Measurements from ENCODE around the gene COG4. TPM values are rescaled to one million over a fixed set of nuclear protein-coding genes. Genes with fewer than 3 reads are reported as not detected.

COG4 gene
- total RNA-seq, 1 experiment from 2014 or later, result 54.2 TPM

GRCh38 chr16:70552675-70553074, 29.3 kb upstream of the COG4 start:
- ATAC-seq, result no peak
- Histone ChIP-seq H3K27me3 (ENCODE audit: insufficient read depth, low read length) (no peaks in the 10 kb centered on the region), H4K20me1 (ENCODE audit: insufficient read depth) (peaks cover 20% of the 10 kb centered on the region; the same call in 1 of the 2 replicates), H3K79me2 (ENCODE audit: insufficient read depth, low read length) (peaks cover 100% of the 10 kb centered on the region), H3K27ac (ENCODE audit: low read depth, low read length) (no peak overlapping the region), H3K4me3 (replicated peaks in 1 of 2; ENCODE audit: low read depth in 1 of 2, low read length in 2 of 2) (no peak overlapping the region), H2AFZ (ENCODE audit: low read depth, low read length, poor library complexity, severe bottlenecking) (no peak overlapping the region), H3K9me3 (ENCODE audit: control insufficient read depth in 1 of 2, insufficient read depth in 1 of 2, low read depth in 1 of 2, low read length in 2 of 2) (no peaks in the 10 kb centered on the region), H3K9ac (ENCODE audit: low read length) (no peak overlapping the region), H3K4me1 (ENCODE audit: control insufficient read depth in 1 of 2, insufficient read depth in 2 of 2, low read length in 2 of 2) (no peaks in the 10 kb centered on the region), H3K9me2 (ENCODE audit: insufficient read depth) (no peaks in the 10 kb centered on the region), H3K36me3 (ENCODE audit: control insufficient read depth in 1 of 2, insufficient read depth in 2 of 2, low read length in 2 of 2) (peaks cover 81 to 92% of the 10 kb centered on the region in 2 experiments), H3K4me2 (ENCODE audit: low read length) (no peak overlapping the region)
- ChIA-PET CTCF (no interaction called here), RAD21 (ENCODE audit: low non-redundant PET in 1 of 2, low total read pairs in 2 of 2, uncharacterized antibody in 2 of 2, unreplicated experiment in 2 of 2) (no interaction called here), POLR2A (no interaction called here)
- no peak for DNase-seq (ENCODE audit: low read depth, low spot score)
- TF ChIP-seq TCF7L2 (IDR thresholded peaks at IDR 0.05; ENCODE audit: borderline replicate concordance, extremely low read depth, insufficient read depth, insufficient read length), result no peak
- no peak for TF ChIP-seq ZBTB33 (IDR thresholded peaks at IDR 0.05; ENCODE audit: extremely low read depth, insufficient replicate concordance, low read length)
- TF ChIP-seq MAX (IDR thresholded peaks at IDR 0.05), result no peak
- TF ChIP-seq POLR2A (IDR thresholded peaks at IDR 0.05; ENCODE audit: borderline replicate concordance, extremely low read depth, insufficient read depth, insufficient read length), result no peak
- no peak for TF ChIP-seq YY1 (IDR thresholded peaks at IDR 0.05; ENCODE audit: extremely low read depth, insufficient replicate concordance, low read depth, low read length)
- TF ChIP-seq SIN3A (IDR thresholded peaks at IDR 0.05; ENCODE audit: low read depth), result no peak
- no peak for TF ChIP-seq FOSL1 (IDR thresholded peaks at IDR 0.05; ENCODE audit: low read depth)
- no peak for TF ChIP-seq SP1 (IDR thresholded peaks at IDR 0.05; ENCODE audit: low read depth)
- no peak for TF ChIP-seq CBX3 (IDR thresholded peaks at IDR 0.05; ENCODE audit: low read depth)
- no peak for TF ChIP-seq EGR1 (IDR thresholded peaks at IDR 0.05; ENCODE audit: low read depth)
- TF ChIP-seq POLR2AphosphoS5 (IDR thresholded peaks at IDR 0.05; ENCODE audit: low read depth, low read length), result no peak
- TF ChIP-seq SRF (IDR thresholded peaks at IDR 0.05; ENCODE audit: low read depth), result no peak
- no peak for TF ChIP-seq RAD21 (IDR thresholded peaks at IDR 0.05; ENCODE audit: low read depth)
- TF ChIP-seq JUND (IDR thresholded peaks at IDR 0.05), result no peak
- no peak for TF ChIP-seq CTCF (IDR thresholded peaks at IDR 0.05 in 2 of 3, conservative IDR thresholded peaks at IDR 0.05 in 1 of 3; ENCODE audit: borderline replicate concordance in 1 of 3, insufficient read depth in 1 of 3, low read depth in 2 of 3, low read length in 2 of 3)
- TF ChIP-seq CEBPB (IDR thresholded peaks at IDR 0.05; ENCODE audit: low read depth), result no peak
- TF ChIP-seq ELF1 (IDR thresholded peaks at IDR 0.05; ENCODE audit: borderline replicate concordance, low read depth), result no peak
- no peak for TF ChIP-seq ATF3 (IDR thresholded peaks at IDR 0.05)
- TF ChIP-seq EZH2phosphoT487 (IDR thresholded peaks at IDR 0.05; ENCODE audit: borderline replicate concordance), result no peak
- intact Hi-C loops (cut with micrococcal nuclease), result no loop called here
- no TSS peak for BruUV-seq (replicated peaks)
